ENCODE results near the gene SERPINH1. TPM values are rescaled to one million over a fixed set of nuclear protein-coding genes. Genes with fewer than 3 reads are reported as not detected.
A peak's percentile ranks its signal among the peaks of the same experiment; 100 is the strongest.

SERPINH1 gene
- total RNA-seq, 1 donor, result 1,367 TPM

DNA sequence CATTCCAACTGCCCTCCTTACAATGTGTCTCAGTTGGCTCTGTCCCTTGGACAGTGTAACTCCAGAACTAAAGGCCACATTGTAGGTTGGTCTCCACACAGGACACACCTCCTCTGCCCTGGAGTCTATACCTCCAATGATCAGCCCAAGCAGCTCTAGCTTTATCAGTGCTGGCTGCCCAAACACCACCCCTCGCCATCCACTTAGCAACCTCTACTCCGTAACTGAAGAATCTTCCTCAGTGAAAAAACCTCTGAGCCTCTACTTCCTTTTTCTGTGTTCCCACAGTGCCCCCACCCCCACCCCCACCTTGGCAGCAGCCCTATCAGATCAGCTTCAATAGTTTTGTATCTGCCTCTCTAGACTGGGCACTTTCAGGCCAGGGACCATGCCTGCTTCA, 33.4 kb downstream of the SERPINH1 start:
- no peak overlapping the region for H3K4me3 ChIP-seq (ENCODE audit: low read depth, low read length)
- TF ChIP-seq, protein P1, sequence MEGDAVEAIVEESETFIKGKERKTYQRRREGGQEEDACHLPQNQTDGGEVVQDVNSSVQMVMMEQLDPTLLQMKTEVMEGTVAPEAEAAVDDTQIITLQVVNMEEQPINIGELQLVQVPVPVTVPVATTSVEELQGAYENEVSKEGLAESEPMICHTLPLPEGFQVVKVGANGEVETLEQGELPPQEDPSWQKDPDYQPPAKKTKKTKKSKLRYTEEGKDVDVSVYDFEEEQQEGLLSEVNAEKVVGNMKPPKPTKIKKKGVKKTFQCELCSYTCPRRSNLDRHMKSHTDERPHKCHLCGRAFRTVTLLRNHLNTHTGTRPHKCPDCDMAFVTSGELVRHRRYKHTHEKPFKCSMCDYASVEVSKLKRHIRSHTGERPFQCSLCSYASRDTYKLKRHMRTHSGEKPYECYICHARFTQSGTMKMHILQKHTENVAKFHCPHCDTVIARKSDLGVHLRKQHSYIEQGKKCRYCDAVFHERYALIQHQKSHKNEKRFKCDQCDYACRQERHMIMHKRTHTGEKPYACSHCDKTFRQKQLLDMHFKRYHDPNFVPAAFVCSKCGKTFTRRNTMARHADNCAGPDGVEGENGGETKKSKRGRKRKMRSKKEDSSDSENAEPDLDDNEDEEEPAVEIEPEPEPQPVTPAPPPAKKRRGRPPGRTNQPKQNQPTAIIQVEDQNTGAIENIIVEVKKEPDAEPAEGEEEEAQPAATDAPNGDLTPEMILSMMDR (IDR thresholded peaks at IDR 0.05; ENCODE audit: insufficient read depth, low read depth, low read length), result no peak
- DNase-seq (ENCODE audit: low read depth), result no peak

DNA sequence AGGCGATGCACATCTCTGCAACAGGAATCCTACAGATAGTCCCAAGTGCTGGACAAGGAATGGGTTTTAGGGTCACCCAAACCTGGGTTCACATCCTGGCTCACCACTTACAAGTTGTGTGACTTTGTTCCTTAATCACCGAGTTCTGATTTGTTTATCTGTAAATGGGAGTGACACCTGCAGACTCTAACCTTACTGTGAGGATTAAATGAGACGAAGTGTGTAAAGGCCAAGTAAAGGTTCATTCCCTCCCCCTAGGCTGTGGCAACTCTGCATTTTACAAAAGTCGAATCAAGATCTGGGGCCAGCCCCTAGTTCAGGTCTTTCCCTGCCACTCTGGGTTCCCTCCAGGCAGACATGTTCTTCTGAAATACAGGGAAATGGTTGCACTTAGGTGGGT, 34.9 kb downstream of the SERPINH1 start:
- H3K4me3 ChIP-seq (ENCODE audit: low read depth, low read length), result no peak overlapping the region
- no peak for DNase-seq (ENCODE audit: low read depth)
- TF ChIP-seq, protein P1 (IDR thresholded peaks at IDR 0.05; ENCODE audit: insufficient read depth, low read depth, low read length), result no peak

DNA sequence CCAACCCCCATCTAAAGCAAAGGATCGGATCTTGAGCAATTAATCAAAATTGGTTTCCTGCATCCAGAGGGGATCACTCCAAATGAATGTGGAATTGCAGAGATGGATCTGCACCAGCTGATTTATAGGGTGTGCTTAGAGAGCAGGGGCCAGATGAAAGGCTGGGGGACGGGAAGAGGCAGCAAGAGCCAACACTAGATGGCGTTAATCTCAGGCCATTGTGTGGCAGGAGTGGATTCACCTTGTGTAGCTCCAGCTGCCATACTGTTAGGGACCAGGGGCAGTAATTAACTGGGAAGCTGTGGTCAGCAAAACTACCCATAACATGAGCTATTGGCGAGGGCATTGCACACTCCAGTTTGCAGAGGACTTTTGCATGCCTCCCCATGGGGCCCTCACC, 35.6 kb downstream of the SERPINH1 start:
- TF ChIP-seq, protein P1 (IDR thresholded peaks at IDR 0.05; ENCODE audit: insufficient read depth, low read depth, low read length), result peak; percentile 56
- H3K4me3 ChIP-seq (ENCODE audit: low read depth, low read length), result no peak overlapping the region
- no peak for DNase-seq (ENCODE audit: low read depth)

- no peak overlapping the region for H3K4me3 ChIP-seq (ENCODE audit: low read depth, low read length)
- DNase-seq (ENCODE audit: low read depth), result peak; percentile 46
Measured at GRCh38 chr11:75598264-75598663, 36.2 kb downstream of the SERPINH1 start.

GRCh38 chr11:75598900-75599299, 36.8 kb downstream of the SERPINH1 start:
- DNase-seq (ENCODE audit: low read depth), result no peak
- no peak overlapping the region for H3K4me3 ChIP-seq (ENCODE audit: low read depth, low read length)
- TF ChIP-seq, protein P1 (IDR thresholded peaks at IDR 0.05; ENCODE audit: insufficient read depth, low read depth, low read length), result no peak

More at GRCh38 chr11:75598264-75598663, 36.2 kb downstream of the SERPINH1 start:
- TF ChIP-seq, protein P1 (IDR thresholded peaks at IDR 0.05; ENCODE audit: insufficient read depth, low read depth, low read length), result no peak

- no peak overlapping the region for H3K4me3 ChIP-seq (ENCODE audit: low read depth, low read length)
Measured at GRCh38 chr11:75600356-75600755, 38.3 kb downstream of the SERPINH1 start.

GRCh38 chr11:75601494-75601893, 39.4 kb downstream of the SERPINH1 start:
- no peak overlapping the region for H3K4me3 ChIP-seq (ENCODE audit: low read depth, low read length)
- DNase-seq (ENCODE audit: low read depth), result no peak
- TF ChIP-seq, protein P1 (IDR thresholded peaks at IDR 0.05; ENCODE audit: insufficient read depth, low read depth, low read length), result no peak

More at GRCh38 chr11:75600356-75600755, 38.3 kb downstream of the SERPINH1 start:
- no peak for DNase-seq (ENCODE audit: low read depth)
- TF ChIP-seq, protein P1 (IDR thresholded peaks at IDR 0.05; ENCODE audit: insufficient read depth, low read depth, low read length), result no peak
